ENCODE data around the gene SH2D5. TPM values are rescaled to one million over a fixed set of nuclear protein-coding genes. Genes with fewer than 3 reads are reported as not detected.

Gene SH2D5
- total RNA-seq, 4 donors from 2014 or later: 0.57 to 1.1 (median 0.79) TPM; not detected in 1

GRCh38 chr1:20685099-20685662 lies 47.3 kb downstream of the SH2D5 start:
- H3K27me3 ChIP-seq: no peaks in the 10 kb centered on the region
- H3K9me3 ChIP-seq: no peaks in the 10 kb centered on the region
- H3K4me1 ChIP-seq: peaks cover 0 to 5% (median 0%) of the 10 kb centered on the region in 3 donors
- WGBS, 2 donors: 76 to 79% methylated on average over 16 to 18 of the region's 21 CpGs
- no peaks in the 10 kb centered on the region for H3K36me3 ChIP-seq
- H3K4me3 ChIP-seq: peak overlapping the region in 3 of 4 donors; percentile 17 to 50 (median 31)
- TF ChIP-seq POLR2A (IDR thresholded peaks at IDR 0.05) (peak in 1 of 4 donors; percentile 20), CTCF (IDR thresholded peaks at IDR 0.05) (no peak)
- H3K27ac ChIP-seq: peak overlapping the region; percentile 36 to 73 (median 64)
- no peak for DNase-seq
- intact Hi-C loops (cut with DNase I): no loop called here

- Histone ChIP-seq H3K4me3 (peak overlapping the region in 3 of 4 donors; percentile 17 to 50 (median 31)), H3K36me3 (no peaks in the 10 kb centered on the region), H3K27me3 (no peaks in the 10 kb centered on the region), H3K4me1 (peaks cover 0 to 5% (median 0%) of the 10 kb centered on the region in 3 donors), H3K9me3 (no peaks in the 10 kb centered on the region), H3K27ac (peak overlapping the region; percentile 36 to 73 (median 64))
- DNase-seq: no peak
- intact Hi-C loops (cut with DNase I): no loop called here
- 84% methylated on average over 6 of the region's 14 CpGs; no CpG with 5 or more reads in 1 of the 2 donors for WGBS, 2 donors
- no peak for TF ChIP-seq CTCF (IDR thresholded peaks at IDR 0.05)
These were observed 47.9 kb downstream of the SH2D5 start for GRCh38 chr1:20684651-20685050.

- WGBS, 2 donors: 74% methylated on average over 9 of the region's 13 CpGs; no CpG with 5 or more reads in 1 of the 2 donors
- Histone ChIP-seq H3K27ac (peak overlapping the region; percentile 36 to 73 (median 64)), H3K36me3 (no peaks in the 10 kb centered on the region), H3K4me1 (peaks cover 0 to 5% (median 0%) of the 10 kb centered on the region in 3 donors), H3K9me3 (no peaks in the 10 kb centered on the region), H3K4me3 (peak overlapping the region in 3 of 4 donors; percentile 17 to 50 (median 31)), H3K27me3 (no peaks in the 10 kb centered on the region)
- TF ChIP-seq POLR2A (IDR thresholded peaks at IDR 0.05) (no peak), CTCF (IDR thresholded peaks at IDR 0.05) (no peak)
- intact Hi-C loops (cut with DNase I): no loop called here
- DNase-seq: no peak
These were observed 48.4 kb downstream of the SH2D5 start for GRCh38 chr1:20684050-20684620.

- no peaks in the 10 kb centered on the region for H3K27me3 ChIP-seq
- H3K4me1 ChIP-seq: peaks cover 0 to 5% (median 0%) of the 10 kb centered on the region in 3 donors
- no peaks in the 10 kb centered on the region for H3K36me3 ChIP-seq
- WGBS, 2 donors: 63 to 70% methylated on average over 7 to 9 of the region's 10 CpGs
- intact Hi-C loops (cut with DNase I): loop anchor here (2.0 kb wide), 1 partner anchor 41 kb away; no protein-coding TSS in a partner anchor
- DNase-seq: no peak
- TF ChIP-seq CTCF (IDR thresholded peaks at IDR 0.05) (no peak), POLR2A (IDR thresholded peaks at IDR 0.05) (no peak)
- no peaks in the 10 kb centered on the region for H3K9me3 ChIP-seq
- H3K27ac ChIP-seq: no peak overlapping the region
- H3K4me3 ChIP-seq: no peak overlapping the region
These were observed 48.9 kb downstream of the SH2D5 start for GRCh38 chr1:20683614-20684013.

- no peak for DNase-seq
- intact Hi-C loops (cut with DNase I): loop anchor here (2.0 kb wide), 1 partner anchor 42 kb away; no protein-coding TSS in a partner anchor
- no peak overlapping the region for H3K27ac ChIP-seq
These were observed 49.8 kb downstream of the SH2D5 start for GRCh38 chr1:20682571-20683236.

More at GRCh38 chr1:20682571-20683236, 49.8 kb downstream of the SH2D5 start:
- H3K4me1 ChIP-seq: peaks cover 0 to 5% (median 0%) of the 10 kb centered on the region in 3 donors
- no peaks in the 10 kb centered on the region for H3K27me3 ChIP-seq
- H3K36me3 ChIP-seq: no peaks in the 10 kb centered on the region
- no peak overlapping the region for H3K4me3 ChIP-seq
- WGBS, 2 donors: 67 to 74% methylated on average over 3 to 17 of the region's 24 CpGs
- H3K9me3 ChIP-seq: no peaks in the 10 kb centered on the region
- TF ChIP-seq CTCF (IDR thresholded peaks at IDR 0.05) (no peak), POLR2A (IDR thresholded peaks at IDR 0.05) (no peak)

Measured in esophagus squamous epithelium (tissue), 5 donors.